Colonic mucosa (tissue), 4 donors: ENCODE measurements around the gene PRELID3B. TPM values are rescaled to one million over a fixed set of nuclear protein-coding genes. Genes with fewer than 3 reads are reported as not detected.
A peak's percentile ranks its signal among the peaks of the same experiment; 100 is the strongest.
"Not testable (repeated sequence)": the region's sequence is repeated elsewhere in the genome, so short reads cannot be mapped to it uniquely, and the experiment has no call there.

Source experiments
- DNase-seq: peaks from one replicate; pipeline ENCODE4 v3.0.0-alpha.2; 2020
- H3K27ac ChIP-seq: fragments of 200-600 bp; one replicate; pipeline ENCODE4 v1.8.0; 2021
- H3K27me3 ChIP-seq: fragments of 200-600 bp; one replicate; pipeline ENCODE4 v1.8.0; 2021
- H3K36me3 ChIP-seq: fragments of 200-600 bp; one replicate; pipeline ENCODE4 v1.8.0; 2021
- H3K4me1 ChIP-seq: fragments of 200-600 bp; one replicate; pipeline ENCODE4 v1.8.0; 2021; ENCODE audit warnings: mild to moderate bottlenecking
- H3K4me3 ChIP-seq: fragments of 200-600 bp; one replicate; pipeline ENCODE4 v1.8.0; 2021
- H3K9ac ChIP-seq, 2 donors: one replicate each; pipeline ENCODE4 v1.7.0; 2013; ENCODE audit warnings: control low read depth in 2 of 2, low read depth in 2 of 2, low read length in 2 of 2
- H3K9me3 ChIP-seq: fragments of 200-600 bp; one replicate; pipeline ENCODE4 v1.8.0; 2021
- intact Hi-C: fragments of 100-400 bp; cut with DNase I; formaldehyde crosslinking; loops from one replicate; pipeline ENCODE4 v1.14.1; 2022
- total RNA-seq, 2 donors: library from RNA; stranded (reverse); fragmentation: NEBNext Ultra II Directional in 1 of 2; extraction: Animal tissue kit (Norgen Biotek cat#: 25700) in 1 of 2; gene quantifications; one replicate each; pipeline ENCODE4 v1.2.1, GENCODE V29; 2021
- TF ChIP-seq, protein P1 (sequence below): fragments of 200-600 bp; IDR thresholded peaks from one replicate; pipeline ENCODE4 v1.8.0; 2022; ENCODE audit warnings: antibody characterized with exemption, mild to moderate bottlenecking
- donor health status: healthy.
- donor health status: DM: no; HTN: no; CAD: no.
- donor health status: DM: no; HTN: no; CAD: no.

Gene PRELID3B
- total RNA-seq, 2 donors from 2014 or later: 138 to 141 TPM

DNA sequence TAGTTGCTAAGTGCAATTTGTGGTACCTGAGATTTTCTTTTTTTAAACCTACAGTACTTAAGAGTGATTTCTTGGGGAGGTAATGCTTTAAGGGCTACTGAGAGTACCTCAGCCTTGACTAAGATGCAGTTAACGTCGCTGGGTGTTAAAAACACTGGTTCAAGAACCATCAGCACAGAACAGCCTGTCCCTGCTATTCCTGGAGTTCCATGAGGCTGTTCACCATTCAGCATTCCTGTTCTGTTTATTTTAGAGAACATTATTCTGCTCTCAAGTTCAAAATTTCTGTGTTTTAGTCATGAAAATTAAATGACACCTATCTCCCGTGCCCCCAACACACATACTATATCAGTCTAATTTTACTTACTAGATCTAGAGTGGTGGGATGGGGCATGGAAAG is 1.7 kb upstream of the PRELID3B start:
- intact Hi-C loops: loop anchor here (5.0 kb wide), 1 partner anchor 157 kb away; no protein-coding TSS in a partner anchor
- Histone ChIP-seq H3K9ac (no peak overlapping the region), H3K9me3 (no peaks in the 10 kb centered on the region), H3K27ac (no peak overlapping the region), H3K4me1 (peaks cover 31% of the 10 kb centered on the region), H3K27me3 (no peaks in the 10 kb centered on the region), H3K4me3 (no peak overlapping the region), H3K36me3 (no peaks in the 10 kb centered on the region)
- no peak for DNase-seq
- TF ChIP-seq, protein P1, sequence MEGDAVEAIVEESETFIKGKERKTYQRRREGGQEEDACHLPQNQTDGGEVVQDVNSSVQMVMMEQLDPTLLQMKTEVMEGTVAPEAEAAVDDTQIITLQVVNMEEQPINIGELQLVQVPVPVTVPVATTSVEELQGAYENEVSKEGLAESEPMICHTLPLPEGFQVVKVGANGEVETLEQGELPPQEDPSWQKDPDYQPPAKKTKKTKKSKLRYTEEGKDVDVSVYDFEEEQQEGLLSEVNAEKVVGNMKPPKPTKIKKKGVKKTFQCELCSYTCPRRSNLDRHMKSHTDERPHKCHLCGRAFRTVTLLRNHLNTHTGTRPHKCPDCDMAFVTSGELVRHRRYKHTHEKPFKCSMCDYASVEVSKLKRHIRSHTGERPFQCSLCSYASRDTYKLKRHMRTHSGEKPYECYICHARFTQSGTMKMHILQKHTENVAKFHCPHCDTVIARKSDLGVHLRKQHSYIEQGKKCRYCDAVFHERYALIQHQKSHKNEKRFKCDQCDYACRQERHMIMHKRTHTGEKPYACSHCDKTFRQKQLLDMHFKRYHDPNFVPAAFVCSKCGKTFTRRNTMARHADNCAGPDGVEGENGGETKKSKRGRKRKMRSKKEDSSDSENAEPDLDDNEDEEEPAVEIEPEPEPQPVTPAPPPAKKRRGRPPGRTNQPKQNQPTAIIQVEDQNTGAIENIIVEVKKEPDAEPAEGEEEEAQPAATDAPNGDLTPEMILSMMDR: no peak

DNA sequence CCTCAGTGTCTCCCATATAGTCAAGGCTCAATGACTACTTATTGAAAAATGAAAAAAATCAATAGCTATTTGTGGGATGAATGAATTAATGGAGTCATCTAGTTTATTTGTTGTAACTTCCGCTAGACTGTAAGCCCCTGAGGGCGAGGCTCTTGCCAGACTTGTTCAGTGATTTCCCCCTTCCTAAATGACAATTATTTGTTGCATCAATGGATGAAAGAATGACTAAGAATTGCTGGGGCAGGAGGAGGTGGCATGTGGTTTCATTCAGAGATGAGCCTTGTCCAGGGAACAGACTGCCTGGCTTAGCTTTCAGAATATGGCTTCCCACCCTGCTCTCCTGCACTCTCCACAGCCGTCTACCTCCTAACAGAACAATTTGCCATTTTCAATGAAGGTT is 1.1 kb upstream of the PRELID3B start:
- Histone ChIP-seq H3K4me1 (peaks cover 31% of the 10 kb centered on the region), H3K9me3 (no peaks in the 10 kb centered on the region), H3K9ac (peak overlapping the region in 1 of 2 donors; percentile 70), H3K4me3 (no peak overlapping the region), H3K27me3 (no peaks in the 10 kb centered on the region), H3K27ac (peak overlapping the region; percentile 62), H3K36me3 (no peaks in the 10 kb centered on the region)
- intact Hi-C loops: loop anchor here (5.0 kb wide), 1 partner anchor 156 kb away; no protein-coding TSS in a partner anchor
- no peak for DNase-seq
- TF ChIP-seq, protein P1: no peak

DNA sequence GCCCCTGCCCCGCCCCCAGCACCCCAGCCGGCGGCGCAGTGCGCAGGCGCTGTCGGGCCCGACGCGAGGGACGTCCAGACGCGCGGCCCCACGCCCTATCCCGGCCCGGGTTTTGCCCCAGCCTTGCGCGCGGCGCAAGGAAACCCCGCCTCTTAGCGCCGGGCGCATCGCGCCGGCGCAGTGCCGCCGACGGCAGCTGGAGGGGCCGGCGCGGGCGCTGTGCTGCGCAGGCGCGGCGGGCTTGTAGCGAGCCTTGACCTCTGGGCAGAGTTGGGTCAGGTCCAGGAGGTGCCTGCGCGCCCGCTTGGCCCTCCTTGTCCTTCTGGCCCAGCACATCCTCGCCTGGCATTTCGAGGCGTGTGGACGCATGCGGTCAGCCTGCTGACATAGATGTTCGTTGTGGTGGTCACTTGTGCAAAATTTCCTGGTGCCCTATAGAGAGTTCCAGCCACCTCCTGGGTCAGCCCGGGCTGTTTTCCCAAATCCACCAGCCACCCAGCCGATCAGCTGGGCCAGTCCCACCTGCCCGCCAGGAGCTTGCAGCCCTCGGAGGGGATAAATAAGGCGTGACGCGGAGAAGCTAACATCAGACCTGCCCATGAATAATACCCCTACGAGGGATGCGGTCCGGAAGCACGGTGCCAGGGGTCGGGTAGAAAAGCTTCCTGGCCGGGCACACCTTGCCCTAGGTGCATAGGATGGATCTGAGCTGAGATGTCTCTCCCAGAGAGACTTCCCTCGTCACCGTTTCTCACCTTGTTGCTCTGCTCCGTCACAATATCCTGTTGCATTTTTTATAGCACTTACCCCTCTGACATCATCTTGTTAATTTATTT is 428 bp upstream of the PRELID3B start:
- no peaks in the 10 kb centered on the region for H3K9me3 ChIP-seq
- peaks cover 25% of the 10 kb centered on the region for H3K4me1 ChIP-seq
- DNase-seq: peak; percentile 94
- H3K36me3 ChIP-seq: peaks cover under 1% of the 10 kb centered on the region
- H3K4me3 ChIP-seq: peak overlapping the region; percentile 93
- peak overlapping the region; percentile 70 to 98 for H3K9ac ChIP-seq
- TF ChIP-seq, protein P1: no peak
- H3K27ac ChIP-seq: peak overlapping the region; percentile 86
- intact Hi-C loops: loop anchor here (5.0 kb wide), 1 partner anchor 156 kb away; no protein-coding TSS in a partner anchor
- no peaks in the 10 kb centered on the region for H3K27me3 ChIP-seq

DNA sequence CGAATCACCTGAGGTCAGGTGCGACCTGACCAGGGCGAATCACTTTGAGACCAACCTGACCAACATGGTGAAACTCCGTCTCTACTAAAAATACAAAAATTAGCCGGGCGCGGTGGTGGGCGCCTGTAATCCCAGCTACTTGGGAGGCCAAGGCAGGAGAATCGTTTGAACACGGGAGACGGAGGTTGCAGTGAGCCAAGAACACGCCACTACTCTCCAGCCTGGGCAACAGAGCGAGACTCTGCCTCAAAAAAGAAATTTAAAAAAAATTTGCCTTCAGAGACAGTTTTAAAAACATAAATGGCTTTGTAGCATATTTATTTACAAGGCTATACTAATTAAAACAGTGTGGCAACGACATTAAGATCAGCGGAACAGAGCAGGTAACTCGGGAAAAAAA is 1.1 kb downstream of the PRELID3B start:
- H3K9me3 ChIP-seq, DNase-seq, H3K27me3 ChIP-seq: not testable (repeated sequence)
- H3K9ac ChIP-seq: peak overlapping the region; percentile 60 to 98
- peaks cover 22% of the 10 kb centered on the region for H3K4me1 ChIP-seq
- H3K4me3 ChIP-seq: peak overlapping the region; percentile 93
- intact Hi-C loops: loop anchor here (5.0 kb wide), 1 partner anchor 154 kb away; no protein-coding TSS in a partner anchor
- H3K36me3 ChIP-seq: peaks cover 13% of the 10 kb centered on the region
- H3K27ac ChIP-seq: peak overlapping the region; percentile 86

DNA sequence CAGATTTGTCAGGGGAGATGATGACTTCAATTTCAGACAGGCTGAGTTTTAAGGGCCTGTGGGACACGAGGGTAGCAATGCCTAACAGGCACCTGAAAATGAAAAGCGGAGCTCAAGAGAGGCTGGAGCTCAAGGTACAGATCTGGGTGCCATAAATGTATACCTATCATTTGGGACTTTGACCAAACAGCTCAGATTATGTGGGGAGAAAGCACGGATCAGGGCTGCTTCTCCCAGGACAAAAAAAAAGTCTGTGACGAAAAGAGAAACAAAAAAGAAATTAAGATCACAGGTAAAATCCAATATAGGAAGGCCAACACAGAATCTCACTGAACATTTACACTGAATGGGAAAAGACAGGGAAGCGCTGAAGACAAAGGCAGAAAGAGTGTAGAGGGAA is 1.9 kb downstream of the PRELID3B start:
- intact Hi-C loops: loop anchor here (5.0 kb wide), 1 partner anchor 153 kb away; no protein-coding TSS in a partner anchor
- TF ChIP-seq, protein P1: no peak
- Histone ChIP-seq H3K4me3 (peak overlapping the region; percentile 93), H3K27ac (peak overlapping the region; percentile 86), H3K27me3 (no peaks in the 10 kb centered on the region), H3K9ac (peak overlapping the region in 1 of 2 donors; percentile 31), H3K9me3 (no peaks in the 10 kb centered on the region), H3K4me1 (peaks cover 22% of the 10 kb centered on the region), H3K36me3 (peaks cover 13% of the 10 kb centered on the region)
- DNase-seq: peak; percentile 49

DNA sequence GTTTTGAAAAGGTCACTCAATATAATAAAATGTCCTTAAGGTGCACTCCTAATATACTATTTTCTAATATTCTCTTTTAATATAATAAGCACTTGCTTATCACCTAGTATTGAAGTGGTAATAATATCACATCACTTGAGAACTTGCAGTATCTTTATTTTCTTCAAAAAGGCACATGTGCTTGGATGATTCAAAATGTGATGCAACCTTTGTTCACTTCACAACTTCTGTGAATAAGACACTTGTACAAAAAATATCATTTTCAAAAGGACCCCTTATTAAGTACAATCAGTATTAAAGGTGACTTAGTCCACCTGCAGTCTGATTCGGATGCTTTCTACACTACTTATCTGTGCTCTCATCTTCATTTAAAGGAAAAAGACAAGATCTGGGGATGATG is 3.4 kb downstream of the PRELID3B start:
- Histone ChIP-seq H3K9ac (no peak overlapping the region), H3K27ac (no peak overlapping the region), H3K9me3 (no peaks in the 10 kb centered on the region), H3K4me3 (no peak overlapping the region), H3K27me3 (no peaks in the 10 kb centered on the region), H3K36me3 (peaks cover 13% of the 10 kb centered on the region), H3K4me1 (peaks cover 22% of the 10 kb centered on the region)
- no peak for DNase-seq
- TF ChIP-seq, protein P1: no peak
- intact Hi-C loops: no loop called here
